ENCODE data around the gene TMEM106C. TPM values are rescaled to one million over a fixed set of nuclear protein-coding genes. Genes with fewer than 3 reads are reported as not detected.

Gene TMEM106C
- total RNA-seq, 2 donors from 2014 or later = 54.6 to 91.1 TPM

GRCh38 chr12:48010366-48010970 lies 47.1 kb downstream of the TMEM106C start:
- no peaks in the 10 kb centered on the region for H3K4me1 ChIP-seq (replicated peaks)
- WGBS = 74% methylated on average over 7 of the region's 7 CpGs

GRCh38 chr12:48012070-48012469 lies 48.7 kb downstream of the TMEM106C start:
- intact Hi-C loops (cut with DNase I) = no loop called here
- no peaks in the 10 kb centered on the region for H3K4me1 ChIP-seq (replicated peaks)
- H3K27ac ChIP-seq = no peak overlapping the region
- H3K36me3 ChIP-seq = no peaks in the 10 kb centered on the region
- H3K4me3 ChIP-seq = no peak overlapping the region
- no peaks in the 10 kb centered on the region for H3K9me3 ChIP-seq
- TF ChIP-seq POLR2A (IDR thresholded peaks at IDR 0.05) = no peak
- WGBS = 59% methylated on average over 8 of the region's 8 CpGs
- H3K27me3 ChIP-seq (replicated peaks; ENCODE audit: insufficient read depth) = no peaks in the 10 kb centered on the region
- no peak for DNase-seq (ENCODE audit: low spot score)

More at GRCh38 chr12:48010366-48010970, 47.1 kb downstream of the TMEM106C start:
- intact Hi-C loops (cut with DNase I) = no loop called here
- Histone ChIP-seq H3K27me3 (replicated peaks; ENCODE audit: insufficient read depth) (peaks cover under 1% of the 10 kb centered on the region), H3K27ac (no peak overlapping the region), H3K36me3 (no peaks in the 10 kb centered on the region), H3K4me3 (no peak overlapping the region), H3K9me3 (no peaks in the 10 kb centered on the region)
- no peak for TF ChIP-seq POLR2AphosphoS5 (IDR thresholded peaks at IDR 0.05)
- TF ChIP-seq POLR2A (IDR thresholded peaks at IDR 0.05) = no peak
- no peak for TF ChIP-seq CTCF (IDR thresholded peaks at IDR 0.05)
- DNase-seq (ENCODE audit: low spot score) = no peak

GRCh38 chr12:48013287-48013686 lies 49.9 kb downstream of the TMEM106C start:
- Histone ChIP-seq H3K4me3 (no peak overlapping the region), H3K27me3 (replicated peaks; ENCODE audit: insufficient read depth) (no peaks in the 10 kb centered on the region), H3K27ac (no peak overlapping the region), H3K36me3 (no peaks in the 10 kb centered on the region), H3K4me1 (replicated peaks) (no peaks in the 10 kb centered on the region), H3K9me3 (no peaks in the 10 kb centered on the region)
- 47% methylated on average over 2 of the region's 2 CpGs for WGBS
- intact Hi-C loops (cut with DNase I) = no loop called here
- TF ChIP-seq POLR2AphosphoS5 (IDR thresholded peaks at IDR 0.05) (no peak), POLR2A (IDR thresholded peaks at IDR 0.05) (no peak), CTCF (IDR thresholded peaks at IDR 0.05) (no peak)
- DNase-seq (ENCODE audit: low spot score) = no peak

DNA sequence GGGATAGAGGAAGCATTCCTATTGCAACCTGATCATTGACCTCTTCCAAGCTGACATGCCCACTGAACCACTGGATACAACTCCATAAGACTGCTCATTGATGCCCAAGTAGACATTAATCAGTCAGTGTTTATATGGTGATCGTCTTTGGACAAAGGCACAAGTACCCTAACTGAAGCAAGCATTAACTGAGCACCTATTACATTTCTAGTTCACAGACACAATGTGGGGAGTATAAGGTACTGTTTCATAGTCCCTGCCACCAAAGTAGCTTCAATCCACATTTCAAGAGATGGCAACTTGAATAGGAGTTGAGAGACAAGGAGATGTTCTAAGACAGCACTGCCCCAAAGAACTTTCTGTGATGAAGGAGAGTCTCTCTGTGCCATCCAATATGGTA lies 51.7 kb downstream of the TMEM106C start:
- Histone ChIP-seq H3K27me3 (replicated peaks; ENCODE audit: insufficient read depth) (no peaks in the 10 kb centered on the region), H3K4me1 (replicated peaks) (no peaks in the 10 kb centered on the region), H3K27ac (no peak overlapping the region), H3K36me3 (no peaks in the 10 kb centered on the region), H3K4me3 (no peak overlapping the region), H3K9me3 (no peaks in the 10 kb centered on the region)
- WGBS = 56% methylated on average over 1 of the region's 1 CpG
- TF ChIP-seq POLR2A (IDR thresholded peaks at IDR 0.05) = no peak
- no peak for TF ChIP-seq CTCF (IDR thresholded peaks at IDR 0.05)
- no peak for TF ChIP-seq POLR2AphosphoS5 (IDR thresholded peaks at IDR 0.05)
- no peak for DNase-seq (ENCODE audit: low spot score)
- intact Hi-C loops (cut with DNase I) = no loop called here

DNA sequence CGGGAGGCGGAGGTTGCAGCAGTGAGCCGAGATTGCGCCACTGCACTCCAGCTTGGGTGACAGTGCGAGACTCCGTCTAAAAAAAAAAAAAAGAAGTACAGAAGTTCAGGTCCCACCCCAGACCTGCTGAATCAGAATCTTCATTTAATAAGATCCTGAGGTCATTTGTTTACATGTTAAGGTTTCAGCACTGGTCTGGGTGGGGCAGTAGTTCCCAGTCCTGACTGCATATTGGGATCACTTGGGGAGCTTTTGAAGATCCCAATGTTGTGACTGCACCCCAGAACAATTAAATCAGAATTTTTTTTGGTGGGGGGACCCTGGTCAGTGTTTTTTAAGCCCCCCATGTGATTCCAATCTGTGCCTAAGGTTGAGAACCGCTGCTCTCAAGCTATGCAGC lies 52.6 kb downstream of the TMEM106C start:
- no peaks in the 10 kb centered on the region for H3K36me3 ChIP-seq
- WGBS = 92% methylated on average over 7 of the region's 7 CpGs
- no peaks in the 10 kb centered on the region for H3K9me3 ChIP-seq
- H3K27ac ChIP-seq = no peak overlapping the region
- intact Hi-C loops (cut with DNase I) = no loop called here
- no peak for TF ChIP-seq CTCF (IDR thresholded peaks at IDR 0.05)
- TF ChIP-seq POLR2AphosphoS5 (IDR thresholded peaks at IDR 0.05) = no peak
- no peak for TF ChIP-seq POLR2A (IDR thresholded peaks at IDR 0.05)
- no peak overlapping the region for H3K4me3 ChIP-seq
- no peaks in the 10 kb centered on the region for H3K4me1 ChIP-seq (replicated peaks)
- DNase-seq (ENCODE audit: low spot score) = no peak
- H3K27me3 ChIP-seq (replicated peaks; ENCODE audit: insufficient read depth) = no peaks in the 10 kb centered on the region
